GM12872 (cell line): ENCODE data around the gene AIRE.
A peak's percentile ranks its signal among the peaks of the same experiment; 100 is the strongest.

Experiments
- TF ChIP-seq, protein P1 (sequence below): IDR thresholded peaks from 3 replicates; pipeline ENCODE4 v1.5.1; 2011; ENCODE audit warnings: low read depth, mild to moderate bottlenecking, low read length, moderate library complexity; ENCODE audit not compliant: insufficient read depth

The AIRE gene

GRCh38 chr21:44304011-44304616, 18.4 kb downstream of the AIRE start:
- TF ChIP-seq, protein P1, sequence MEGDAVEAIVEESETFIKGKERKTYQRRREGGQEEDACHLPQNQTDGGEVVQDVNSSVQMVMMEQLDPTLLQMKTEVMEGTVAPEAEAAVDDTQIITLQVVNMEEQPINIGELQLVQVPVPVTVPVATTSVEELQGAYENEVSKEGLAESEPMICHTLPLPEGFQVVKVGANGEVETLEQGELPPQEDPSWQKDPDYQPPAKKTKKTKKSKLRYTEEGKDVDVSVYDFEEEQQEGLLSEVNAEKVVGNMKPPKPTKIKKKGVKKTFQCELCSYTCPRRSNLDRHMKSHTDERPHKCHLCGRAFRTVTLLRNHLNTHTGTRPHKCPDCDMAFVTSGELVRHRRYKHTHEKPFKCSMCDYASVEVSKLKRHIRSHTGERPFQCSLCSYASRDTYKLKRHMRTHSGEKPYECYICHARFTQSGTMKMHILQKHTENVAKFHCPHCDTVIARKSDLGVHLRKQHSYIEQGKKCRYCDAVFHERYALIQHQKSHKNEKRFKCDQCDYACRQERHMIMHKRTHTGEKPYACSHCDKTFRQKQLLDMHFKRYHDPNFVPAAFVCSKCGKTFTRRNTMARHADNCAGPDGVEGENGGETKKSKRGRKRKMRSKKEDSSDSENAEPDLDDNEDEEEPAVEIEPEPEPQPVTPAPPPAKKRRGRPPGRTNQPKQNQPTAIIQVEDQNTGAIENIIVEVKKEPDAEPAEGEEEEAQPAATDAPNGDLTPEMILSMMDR = no peak

GRCh38 chr21:44304877-44305293, 19.2 kb downstream of the AIRE start:
- TF ChIP-seq, protein P1 = peak; percentile 82

DNA sequence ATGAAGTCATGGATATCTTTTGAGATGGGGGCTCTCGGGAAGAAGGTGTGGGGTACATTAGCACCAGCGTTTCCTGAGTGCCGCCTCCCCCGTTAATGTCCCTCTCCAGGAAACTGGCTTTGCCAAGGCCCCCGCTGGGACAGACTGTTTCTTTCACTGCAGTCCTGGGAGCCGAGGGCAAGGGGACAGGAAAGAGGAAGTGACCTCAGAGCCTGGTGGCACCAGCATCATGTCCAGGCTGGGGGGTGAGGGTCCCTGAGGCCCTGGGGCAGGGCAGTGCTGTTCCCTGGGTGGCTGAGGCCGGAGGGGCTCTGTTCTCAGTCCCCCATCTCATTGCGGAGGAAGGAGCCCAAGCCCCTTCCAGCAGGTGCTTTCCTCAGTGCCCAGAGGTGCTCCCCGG, 20.0 kb downstream of the AIRE start:
- TF ChIP-seq, protein P1 = no peak

DNA sequence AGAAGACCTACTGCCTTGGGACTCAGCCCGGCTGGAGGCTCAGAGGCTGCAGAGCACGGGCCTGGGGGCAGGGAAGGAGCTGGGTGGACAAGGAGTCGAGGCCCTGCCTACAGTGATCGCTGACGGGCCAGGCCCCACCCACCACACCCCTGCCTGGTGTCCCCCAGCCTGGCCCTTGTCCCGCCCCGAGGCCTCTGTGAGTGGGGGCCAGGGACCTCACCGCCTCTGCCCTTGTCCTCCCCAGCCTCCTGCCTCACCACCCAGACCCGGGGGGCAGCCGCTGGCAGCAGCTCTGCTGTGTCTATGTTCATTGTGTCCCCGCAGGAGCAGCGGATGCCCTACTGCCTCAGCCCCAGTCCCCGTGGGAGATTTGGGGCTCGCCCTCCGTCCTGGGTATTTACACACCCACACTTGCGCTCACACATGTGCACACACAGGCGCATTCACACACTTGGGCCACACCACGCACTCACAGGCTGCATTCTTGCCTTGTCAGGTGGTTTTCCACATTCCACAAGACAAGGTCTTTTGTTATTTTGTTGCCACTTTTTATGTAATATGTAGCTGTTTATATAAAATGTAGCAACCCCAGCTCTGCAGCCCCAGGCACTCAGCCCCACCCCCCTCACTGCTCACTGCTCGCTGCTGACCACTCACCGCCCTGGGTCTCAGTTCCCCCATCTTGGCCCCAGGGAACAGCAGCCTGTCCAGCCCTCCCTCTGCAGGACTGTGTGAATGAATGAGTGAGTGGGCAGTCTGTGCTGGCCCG, 21.4 kb downstream of the AIRE start:
- TF ChIP-seq, protein P1 = no peak

GRCh38 chr21:44310628-44311507, 25.2 kb downstream of the AIRE start:
- TF ChIP-seq, protein P1 = 0 out of 3 replicates have a peak, but pooled peaks have one; percentile 18

DNA sequence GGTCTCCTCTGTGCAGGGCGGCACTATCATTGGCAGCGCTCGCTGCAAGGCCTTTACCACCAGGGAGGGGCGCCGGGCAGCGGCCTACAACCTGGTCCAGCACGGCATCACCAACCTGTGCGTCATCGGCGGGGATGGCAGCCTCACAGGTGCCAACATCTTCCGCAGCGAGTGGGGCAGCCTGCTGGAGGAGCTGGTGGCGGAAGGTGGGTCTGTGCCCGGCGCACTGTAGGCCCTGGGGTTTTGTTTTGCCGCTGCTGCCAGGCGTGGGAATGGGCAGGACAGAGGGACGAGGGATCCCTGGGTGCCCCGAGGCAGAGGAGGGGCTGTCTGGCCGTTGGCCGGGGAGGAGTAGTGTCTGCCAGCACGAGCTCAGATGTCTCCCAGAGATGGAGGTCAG, 26.4 kb downstream of the AIRE start:
- TF ChIP-seq, protein P1 = no peak

- TF ChIP-seq, protein P1 = no peak
Observed at GRCh38 chr21:44312716-44313115, 27.0 kb downstream of the AIRE start.
